Adipocyte (in vitro differentiated cells): Measurements from ENCODE around the gene CBFA2T3.

ENCODE experiments used
- DNase-seq: peaks from one replicate; pipeline ENCODE4 v3.0.0-alpha.2; 2015; ENCODE audit warnings: low read depth
- H3K27me3 ChIP-seq: replicated peaks from 2 replicates; pipeline ENCODE4 v1.7.0; 2013; ENCODE audit warnings: mild to moderate bottlenecking, low read length, moderate library complexity; ENCODE audit not compliant: control insufficient read depth, insufficient read depth
- H3K36me3 ChIP-seq: 2 replicates; pipeline ENCODE4 v1.7.0; 2013; ENCODE audit warnings: low read length, mild to moderate bottlenecking, moderate library complexity; ENCODE audit not compliant: control insufficient read depth, insufficient read depth, severe bottlenecking
- H3K4me1 ChIP-seq: 2 replicates; pipeline ENCODE4 v1.7.0; 2013; ENCODE audit warnings: mild to moderate bottlenecking, low read length, moderate library complexity; ENCODE audit not compliant: control insufficient read depth, insufficient read depth
- H3K4me3 ChIP-seq: 2 replicates; pipeline ENCODE4 v1.7.0; 2013; ENCODE audit warnings: mild to moderate bottlenecking, low read length, moderate library complexity
- H3K9ac ChIP-seq: 2 replicates; pipeline ENCODE4 v1.7.0; 2013; ENCODE audit warnings: mild to moderate bottlenecking, low read length, moderate library complexity
- H3K9me3 ChIP-seq: 2 replicates; pipeline ENCODE4 v1.7.0; 2013; ENCODE audit warnings: mild to moderate bottlenecking, low read length, moderate library complexity; ENCODE audit not compliant: control insufficient read depth

CBFA2T3 gene

DNA sequence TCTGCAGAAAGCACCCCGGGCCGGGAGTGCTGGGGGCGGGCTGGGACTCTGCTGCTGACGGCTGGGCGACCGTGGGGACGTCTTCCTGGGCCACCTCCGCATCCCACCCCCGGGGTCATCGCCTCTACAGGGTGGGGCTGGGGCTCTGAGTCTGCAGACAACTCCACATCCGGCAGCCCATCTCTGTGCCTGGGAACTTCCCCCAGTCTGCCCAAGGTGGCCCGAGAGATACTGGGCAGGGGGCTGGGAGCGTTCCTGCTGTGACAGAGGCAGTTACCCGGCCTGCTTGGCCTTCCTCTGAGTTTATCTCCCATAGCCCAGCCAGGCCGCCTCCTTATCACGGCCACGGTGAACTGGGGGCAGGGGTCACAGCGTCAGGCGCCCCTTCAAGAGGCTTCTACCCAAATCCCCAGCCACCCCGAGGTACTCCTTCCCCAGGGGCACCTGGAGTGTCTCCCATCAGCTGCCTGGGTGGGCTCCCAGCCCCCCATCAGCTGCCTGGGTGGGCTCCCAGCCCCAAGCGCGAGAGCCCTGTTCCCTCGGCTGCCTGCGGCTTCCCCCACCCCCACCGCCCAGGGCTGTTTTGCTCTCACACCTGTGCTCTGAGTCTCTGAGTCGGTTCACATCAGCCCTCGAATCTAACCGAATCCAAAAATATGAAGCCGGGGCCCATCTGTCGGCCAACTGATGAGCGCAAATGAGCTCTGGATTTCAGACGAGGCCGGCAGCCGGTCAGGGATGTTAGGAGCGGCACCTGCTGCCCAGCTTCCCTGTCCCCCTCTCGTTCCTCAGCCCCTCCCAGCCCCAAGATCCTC is 15.6 kb upstream of the CBFA2T3 start:
- Histone ChIP-seq H3K36me3 (no peaks in the 10 kb centered on the region), H3K27me3 (peaks cover 58% of the 10 kb centered on the region), H3K4me1 (no peaks in the 10 kb centered on the region), H3K9ac (no peak overlapping the region), H3K9me3 (peaks cover 7% of the 10 kb centered on the region), H3K4me3 (no peak overlapping the region)
- DNase-seq, result no peak

DNA sequence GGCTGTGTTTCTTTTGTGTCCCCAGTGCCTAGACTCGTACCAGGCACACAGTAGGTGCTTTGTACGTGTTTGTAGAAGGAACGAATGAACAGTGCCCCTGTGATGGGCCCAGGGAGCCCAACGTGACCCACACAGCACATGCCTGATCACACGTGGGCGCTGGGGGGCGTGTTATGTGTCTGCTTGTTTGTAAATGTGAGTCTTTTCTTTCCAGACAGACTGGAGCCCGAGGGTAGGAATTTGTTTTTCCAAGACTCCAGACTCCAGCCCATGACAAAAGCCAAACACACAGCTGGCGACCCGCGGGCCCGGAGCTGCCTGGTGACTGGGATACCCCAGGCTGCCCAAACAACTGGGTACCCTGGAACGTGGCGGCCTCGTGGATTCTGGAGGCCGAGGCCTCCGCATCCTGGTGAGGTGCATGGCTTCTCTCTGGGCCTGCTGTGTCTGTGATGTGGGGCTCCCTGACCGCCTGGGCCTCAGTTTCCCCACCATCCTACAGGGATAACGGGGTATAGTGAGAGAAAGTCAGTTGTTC is 14.9 kb upstream of the CBFA2T3 start:
- peaks cover under 1% of the 10 kb centered on the region for H3K9me3 ChIP-seq
- no peaks in the 10 kb centered on the region for H3K4me1 ChIP-seq
- DNase-seq, result no peak
- H3K27me3 ChIP-seq, result peaks cover 61% of the 10 kb centered on the region
- no peak overlapping the region for H3K4me3 ChIP-seq
- no peaks in the 10 kb centered on the region for H3K36me3 ChIP-seq
- no peak overlapping the region for H3K9ac ChIP-seq

DNA sequence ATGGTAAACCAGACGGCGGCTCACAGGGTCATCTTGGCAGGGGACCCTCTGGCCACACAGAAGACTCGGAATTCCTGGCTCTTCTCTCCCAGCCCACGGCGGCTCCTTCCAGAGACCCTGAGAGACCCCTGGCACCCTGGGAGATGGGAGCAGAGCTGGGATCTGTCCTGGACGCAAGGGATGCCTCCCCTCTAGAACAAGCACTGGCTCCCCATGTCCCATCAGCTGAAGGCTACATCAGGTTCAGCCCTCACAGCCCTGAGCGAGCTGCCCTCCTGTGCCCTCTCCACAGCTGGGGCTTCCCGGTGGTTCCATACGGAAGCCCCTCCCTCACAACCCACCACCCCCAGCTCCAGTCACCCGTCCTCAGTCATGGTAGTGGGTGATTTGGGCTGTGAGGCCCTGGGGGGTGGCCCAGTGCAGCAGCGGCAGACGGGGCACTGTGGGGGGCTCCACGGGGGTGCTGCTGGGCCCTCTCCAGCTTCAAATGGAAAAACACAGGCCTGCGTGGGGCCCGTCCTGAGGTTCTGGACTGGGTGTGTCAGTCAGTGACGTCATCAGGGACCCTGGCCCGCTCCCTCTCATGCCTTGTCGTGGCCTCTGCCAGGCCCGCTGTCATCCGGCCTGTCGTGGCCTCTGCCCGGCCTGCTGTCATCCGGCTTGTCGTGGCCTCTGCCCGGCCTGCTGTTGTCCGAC is 13.0 kb upstream of the CBFA2T3 start:
- Histone ChIP-seq H3K27me3 (peaks cover 61% of the 10 kb centered on the region), H3K9ac (no peak overlapping the region), H3K4me1 (no peaks in the 10 kb centered on the region), H3K36me3 (no peaks in the 10 kb centered on the region), H3K4me3 (no peak overlapping the region), H3K9me3 (no peaks in the 10 kb centered on the region)
- no peak for DNase-seq

DNA sequence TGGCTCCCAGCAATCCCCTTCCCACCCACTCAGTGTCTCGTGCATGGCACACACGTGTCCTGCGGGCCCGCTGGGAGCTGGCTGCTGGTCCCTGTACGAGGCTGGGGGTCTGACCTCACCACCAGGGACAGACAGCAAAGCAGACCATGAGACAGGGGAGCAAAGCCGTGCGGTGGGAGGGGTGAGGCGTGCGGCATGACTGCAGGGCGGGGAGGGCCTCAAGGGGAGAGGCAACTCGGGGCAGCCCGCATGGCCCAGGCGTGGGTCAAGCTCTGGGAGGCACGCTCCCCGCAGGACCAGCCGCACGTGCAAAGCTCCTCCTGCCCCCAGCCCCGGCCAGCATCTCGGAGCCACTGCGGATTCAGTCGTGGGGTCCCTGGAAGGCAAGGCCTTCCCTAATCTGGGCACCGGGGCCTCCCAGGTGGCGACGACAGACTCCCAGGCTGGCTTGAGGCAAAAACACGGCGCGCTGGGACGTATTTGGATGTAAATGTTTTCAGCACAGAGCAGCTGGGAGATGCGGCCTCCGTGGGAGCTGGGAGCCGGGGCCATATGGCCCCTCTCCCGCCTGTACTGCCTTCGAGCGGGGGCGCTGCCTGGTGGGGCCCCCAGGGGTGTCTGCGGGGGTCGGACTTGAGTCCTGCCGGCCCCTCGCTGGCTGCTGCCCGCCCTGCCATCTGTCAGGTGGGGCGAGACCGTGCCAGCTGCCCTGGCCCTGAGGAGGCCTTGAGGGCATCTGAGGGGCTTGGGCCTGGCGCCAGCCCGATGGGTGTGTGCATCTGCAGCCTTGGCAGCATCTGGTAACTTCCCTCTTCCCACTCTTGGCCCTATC is 12.2 kb upstream of the CBFA2T3 start:
- Histone ChIP-seq H3K9me3 (no peaks in the 10 kb centered on the region), H3K27me3 (peaks cover 58% of the 10 kb centered on the region), H3K36me3 (no peaks in the 10 kb centered on the region), H3K4me3 (no peak overlapping the region), H3K4me1 (no peaks in the 10 kb centered on the region), H3K9ac (no peak overlapping the region)
- no peak for DNase-seq

DNA sequence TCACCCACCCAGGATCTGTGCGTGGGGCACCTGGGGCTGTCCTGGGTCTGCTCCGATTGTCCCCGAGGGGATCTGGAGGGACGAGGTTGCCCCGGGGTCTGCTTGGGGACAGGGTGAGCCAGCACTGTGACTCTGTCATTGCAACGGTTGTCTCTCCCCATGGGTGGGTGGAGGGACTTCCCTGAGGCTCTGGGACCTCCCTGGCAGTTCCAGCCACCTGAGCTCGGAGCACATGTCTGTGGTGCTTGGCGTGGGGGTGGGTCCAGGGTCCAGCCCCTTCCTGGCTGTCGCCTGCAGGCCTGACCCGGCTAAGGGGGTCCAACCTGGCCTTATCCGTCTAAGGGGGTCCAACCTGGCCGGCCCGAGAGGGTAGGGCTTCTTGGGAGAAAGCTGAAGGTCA is 8.5 kb upstream of the CBFA2T3 start:
- Histone ChIP-seq H3K9ac (no peak overlapping the region), H3K4me3 (no peak overlapping the region), H3K27me3 (peaks cover 58% of the 10 kb centered on the region), H3K36me3 (no peaks in the 10 kb centered on the region), H3K9me3 (no peaks in the 10 kb centered on the region), H3K4me1 (no peaks in the 10 kb centered on the region)
- DNase-seq, result no peak

DNA sequence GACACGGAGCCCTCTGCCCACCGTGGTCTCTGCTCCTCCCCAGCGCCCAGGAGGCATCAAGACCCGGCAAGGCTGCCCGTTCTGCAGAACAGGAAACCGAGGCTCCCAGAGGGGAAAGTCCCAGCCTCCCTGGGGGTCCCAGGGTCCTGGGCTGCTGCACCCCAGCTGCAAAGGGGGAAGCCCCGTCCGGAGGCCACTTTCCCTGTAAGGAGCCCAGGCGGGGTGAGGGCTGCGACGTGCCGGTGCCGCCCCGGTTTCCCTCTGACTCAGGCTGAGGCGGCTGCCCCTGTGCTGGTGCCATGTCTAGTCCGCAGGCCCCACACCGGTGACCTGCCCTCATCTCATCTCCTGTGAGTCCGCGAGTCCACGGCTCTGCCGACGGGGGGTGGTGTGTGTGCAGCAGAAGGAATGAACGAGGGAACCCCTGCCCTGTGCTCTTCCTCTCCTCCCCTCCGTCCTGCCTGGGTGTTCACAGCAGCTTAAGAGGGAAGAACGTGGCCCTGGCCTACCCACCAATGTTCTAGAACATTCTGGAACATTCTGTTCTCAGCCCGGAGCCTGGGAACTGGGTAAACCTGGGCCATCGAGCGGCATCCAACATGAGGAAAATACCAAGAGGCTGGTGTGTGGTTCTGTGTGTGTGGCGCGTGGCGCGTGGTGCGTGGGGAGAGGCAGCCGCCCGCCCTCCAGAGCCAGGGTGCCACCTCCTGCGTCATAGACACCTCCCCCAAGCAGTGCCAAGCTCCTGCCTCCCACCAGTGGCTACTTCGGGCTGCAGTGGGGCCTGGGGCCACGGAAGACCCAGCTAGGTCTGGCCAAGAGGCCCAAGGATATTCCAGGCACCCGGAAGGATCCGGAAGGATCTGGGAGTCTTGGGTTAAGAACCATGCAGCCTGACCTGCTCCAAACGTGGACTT is 7.0 kb upstream of the CBFA2T3 start:
- DNase-seq, result no peak
- Histone ChIP-seq H3K9ac (no peak overlapping the region), H3K27me3 (peaks cover 51% of the 10 kb centered on the region), H3K36me3 (no peaks in the 10 kb centered on the region), H3K9me3 (no peaks in the 10 kb centered on the region), H3K4me1 (no peaks in the 10 kb centered on the region), H3K4me3 (no peak overlapping the region)

DNA sequence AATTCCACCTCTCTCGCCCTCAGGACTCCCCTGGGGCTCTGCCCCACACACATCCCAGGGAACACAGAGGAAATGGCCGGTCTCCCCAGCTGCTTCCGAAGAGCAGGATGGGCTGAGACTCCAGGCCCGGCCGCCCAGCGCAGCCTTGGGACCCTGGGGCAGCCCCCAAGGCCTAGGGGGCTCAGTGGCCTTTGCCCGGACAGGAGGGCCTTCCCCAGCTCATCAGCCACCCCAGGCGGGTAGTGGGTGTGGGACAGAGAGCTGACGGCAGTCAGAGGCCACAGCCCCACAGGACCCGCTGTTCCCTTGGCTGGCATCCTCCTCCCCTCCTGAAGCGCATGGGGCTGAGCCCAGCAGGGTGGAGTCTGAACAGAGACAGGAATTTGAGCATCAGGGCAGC is 6.2 kb upstream of the CBFA2T3 start:
- H3K4me1 ChIP-seq, result no peaks in the 10 kb centered on the region
- no peak overlapping the region for H3K9ac ChIP-seq
- H3K9me3 ChIP-seq, result no peaks in the 10 kb centered on the region
- peaks cover 45% of the 10 kb centered on the region for H3K27me3 ChIP-seq
- H3K36me3 ChIP-seq, result no peaks in the 10 kb centered on the region
- no peak for DNase-seq
- no peak overlapping the region for H3K4me3 ChIP-seq

DNA sequence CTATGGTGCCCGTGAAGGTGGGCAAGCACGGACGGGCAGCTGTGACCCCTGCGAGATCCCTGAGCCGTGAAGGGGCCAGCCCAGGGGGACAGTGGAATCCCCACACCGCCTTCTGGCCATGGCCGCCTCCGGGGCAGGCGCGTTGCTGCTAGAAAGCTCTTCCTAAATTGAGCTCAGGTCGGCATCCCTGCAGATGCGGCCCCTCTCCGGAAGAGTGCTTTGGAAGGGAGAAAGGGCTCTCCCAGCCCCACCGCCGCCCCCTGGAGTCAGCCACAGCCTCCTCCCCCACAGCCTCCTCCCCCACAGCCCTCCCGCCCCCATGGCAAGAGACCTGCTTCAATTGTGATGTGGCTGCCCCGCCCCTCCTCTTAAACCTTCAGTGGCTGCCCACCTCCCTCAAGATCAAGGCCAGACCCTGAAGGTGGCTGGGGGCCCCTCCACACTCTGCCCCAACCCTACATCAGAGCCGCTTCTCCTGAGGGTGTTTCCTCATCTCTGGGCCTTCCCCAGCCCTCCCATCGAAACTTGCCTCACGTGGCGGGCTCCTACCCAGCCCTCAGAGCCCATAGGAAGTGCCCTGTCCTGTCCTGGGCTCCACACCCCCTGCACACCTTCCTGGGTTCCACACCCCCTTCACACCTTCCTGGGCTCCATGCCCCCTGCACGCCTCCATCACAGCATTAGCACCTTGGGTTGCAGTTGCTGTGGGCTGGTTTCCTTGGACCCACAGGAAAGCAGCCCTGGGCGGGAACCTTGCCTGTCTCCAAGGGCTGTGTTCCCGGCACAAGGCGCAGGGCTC is 5.5 kb upstream of the CBFA2T3 start:
- no peak for DNase-seq
- H3K4me3 ChIP-seq, result no peak overlapping the region
- no peaks in the 10 kb centered on the region for H3K36me3 ChIP-seq
- peaks cover 46% of the 10 kb centered on the region for H3K27me3 ChIP-seq
- no peak overlapping the region for H3K9ac ChIP-seq
- H3K4me1 ChIP-seq, result no peaks in the 10 kb centered on the region
- no peaks in the 10 kb centered on the region for H3K9me3 ChIP-seq

DNA sequence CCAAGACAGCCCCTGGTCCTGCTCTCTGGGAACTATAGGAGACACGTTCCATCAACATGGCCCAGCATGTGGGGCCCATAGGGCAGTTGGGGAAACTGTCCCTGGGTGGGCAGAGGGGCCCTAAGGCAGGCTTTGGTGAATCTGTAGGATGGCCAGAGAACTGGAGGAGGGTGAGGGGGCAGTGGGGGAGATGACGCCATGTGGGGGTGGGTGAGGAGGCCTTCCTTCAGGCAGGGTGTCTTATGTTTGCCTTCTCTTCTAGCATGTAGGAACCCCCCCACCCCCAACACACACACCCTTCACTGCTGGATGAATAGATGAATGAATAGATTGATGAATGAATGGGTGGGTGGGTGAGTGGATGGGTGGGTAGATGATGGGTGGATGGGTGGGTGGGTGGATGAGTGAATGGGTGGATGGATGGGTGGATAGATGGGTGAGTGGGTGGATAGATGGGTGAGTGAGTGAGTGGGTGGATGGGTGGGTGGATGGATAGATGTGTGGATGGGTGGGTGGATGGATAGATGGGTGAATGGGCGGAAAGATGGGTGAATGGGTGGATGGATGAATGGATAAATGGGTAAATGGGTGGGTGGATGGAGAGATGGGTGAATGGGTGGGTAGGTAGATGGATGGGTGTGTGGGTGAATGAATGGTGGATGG is 2.5 kb upstream of the CBFA2T3 start:
- DNase-seq, result no peak
- Histone ChIP-seq H3K4me3 (no peak overlapping the region), H3K9ac (no peak overlapping the region), H3K4me1 (no peaks in the 10 kb centered on the region), H3K9me3 (no peaks in the 10 kb centered on the region), H3K36me3 (no peaks in the 10 kb centered on the region), H3K27me3 (peaks cover 43% of the 10 kb centered on the region)
